GM12873 (cell line): Measurements from ENCODE around the gene TTC19.

Experiments used
- TF ChIP-seq, protein P1 (sequence below): IDR thresholded peaks from 2 replicates; pipeline ENCODE4 v1.5.1; 2012; ENCODE audit warnings: low read depth, mild to moderate bottlenecking, moderate library complexity, low read length, control low read depth; ENCODE audit not compliant: insufficient read depth; ENCODE audit errors: missing control alignments

The TTC19 gene

GRCh38 chr17:15957206-15957605 is 42.4 kb upstream of the TTC19 start:
- TF ChIP-seq, protein P1, sequence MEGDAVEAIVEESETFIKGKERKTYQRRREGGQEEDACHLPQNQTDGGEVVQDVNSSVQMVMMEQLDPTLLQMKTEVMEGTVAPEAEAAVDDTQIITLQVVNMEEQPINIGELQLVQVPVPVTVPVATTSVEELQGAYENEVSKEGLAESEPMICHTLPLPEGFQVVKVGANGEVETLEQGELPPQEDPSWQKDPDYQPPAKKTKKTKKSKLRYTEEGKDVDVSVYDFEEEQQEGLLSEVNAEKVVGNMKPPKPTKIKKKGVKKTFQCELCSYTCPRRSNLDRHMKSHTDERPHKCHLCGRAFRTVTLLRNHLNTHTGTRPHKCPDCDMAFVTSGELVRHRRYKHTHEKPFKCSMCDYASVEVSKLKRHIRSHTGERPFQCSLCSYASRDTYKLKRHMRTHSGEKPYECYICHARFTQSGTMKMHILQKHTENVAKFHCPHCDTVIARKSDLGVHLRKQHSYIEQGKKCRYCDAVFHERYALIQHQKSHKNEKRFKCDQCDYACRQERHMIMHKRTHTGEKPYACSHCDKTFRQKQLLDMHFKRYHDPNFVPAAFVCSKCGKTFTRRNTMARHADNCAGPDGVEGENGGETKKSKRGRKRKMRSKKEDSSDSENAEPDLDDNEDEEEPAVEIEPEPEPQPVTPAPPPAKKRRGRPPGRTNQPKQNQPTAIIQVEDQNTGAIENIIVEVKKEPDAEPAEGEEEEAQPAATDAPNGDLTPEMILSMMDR: no peak

- TF ChIP-seq, protein P1: no peak
Observed at GRCh38 chr17:15957608-15958307, 41.9 kb upstream of the TTC19 start.

GRCh38 chr17:15958484-15958854 is 41.2 kb upstream of the TTC19 start:
- TF ChIP-seq, protein P1: no peak

DNA sequence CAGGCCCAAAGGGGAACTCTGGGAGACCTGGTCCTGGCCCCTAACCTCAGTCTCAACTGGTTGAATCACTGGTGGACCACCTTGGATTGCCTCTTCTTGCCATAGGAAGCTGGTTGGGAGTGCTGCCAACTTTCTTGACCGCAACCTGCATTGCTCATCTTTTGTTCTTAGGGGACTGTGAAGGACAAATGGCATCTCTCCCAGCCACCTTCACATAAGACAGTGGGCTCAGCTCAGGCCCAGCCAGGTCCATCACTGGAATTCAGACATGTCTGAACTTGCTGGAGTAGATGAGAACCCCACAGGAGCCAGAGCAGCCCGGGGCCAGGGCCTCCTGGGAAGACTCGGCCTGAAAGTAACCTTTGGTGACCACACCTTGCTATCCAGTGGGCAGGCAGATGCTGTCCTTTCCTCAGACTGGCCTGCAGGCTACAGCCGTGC is 35.9 kb upstream of the TTC19 start:
- TF ChIP-seq, protein P1: no peak

GRCh38 chr17:15965528-15965927 is 34.1 kb upstream of the TTC19 start:
- TF ChIP-seq, protein P1: no peak

DNA sequence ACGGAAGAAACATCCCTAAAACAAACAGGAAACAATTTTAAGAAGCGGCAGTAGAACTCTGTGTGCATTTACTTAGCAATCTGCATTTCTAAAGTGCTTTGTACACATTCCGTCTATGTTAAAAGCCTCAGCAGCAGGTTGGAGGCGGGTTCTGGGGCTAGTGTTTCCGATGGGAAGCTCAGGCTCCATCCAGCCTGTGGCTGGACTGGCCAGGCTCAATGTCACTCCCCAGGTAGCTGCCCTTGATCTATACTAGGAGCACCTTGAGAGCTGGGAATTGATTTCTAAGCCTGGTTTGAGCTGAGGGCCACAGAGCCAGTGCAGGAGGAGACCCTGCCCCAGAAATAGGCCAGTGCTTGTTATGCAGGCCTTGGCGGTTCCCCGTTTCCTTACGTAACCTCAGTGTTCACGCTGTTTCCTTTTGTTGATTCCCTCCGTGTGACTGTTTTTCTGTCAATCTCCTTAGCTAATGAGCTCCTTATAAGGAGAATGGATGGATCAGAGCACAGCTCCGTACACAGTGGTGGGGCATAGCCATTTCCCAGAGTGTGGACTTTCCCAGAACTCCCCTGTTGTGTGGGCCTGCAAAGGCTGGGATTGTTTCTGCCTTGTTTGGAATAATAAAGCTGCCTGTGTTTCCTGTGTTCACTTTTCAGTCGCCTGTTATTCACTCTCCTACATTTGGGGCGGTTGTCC is 33.3 kb upstream of the TTC19 start:
- TF ChIP-seq, protein P1: no peak

GRCh38 chr17:15966879-15967248 is 32.8 kb upstream of the TTC19 start:
- TF ChIP-seq, protein P1: no peak
